Urothelium cell line (cell line): ENCODE data around the gene UBE2D2.

Source experiments
- DNase-seq: peaks from one replicate; pipeline ENCODE4 v3.0.0; 2011; ENCODE audit warnings: low spot score, mixed read lengths
- FAIRE-seq: peaks from 2 replicates; lab custom pipeline; 2011; peaks lifted over from hg19 to GRCh38; lab: Jason Lieb, UNC

UBE2D2 gene

DNA sequence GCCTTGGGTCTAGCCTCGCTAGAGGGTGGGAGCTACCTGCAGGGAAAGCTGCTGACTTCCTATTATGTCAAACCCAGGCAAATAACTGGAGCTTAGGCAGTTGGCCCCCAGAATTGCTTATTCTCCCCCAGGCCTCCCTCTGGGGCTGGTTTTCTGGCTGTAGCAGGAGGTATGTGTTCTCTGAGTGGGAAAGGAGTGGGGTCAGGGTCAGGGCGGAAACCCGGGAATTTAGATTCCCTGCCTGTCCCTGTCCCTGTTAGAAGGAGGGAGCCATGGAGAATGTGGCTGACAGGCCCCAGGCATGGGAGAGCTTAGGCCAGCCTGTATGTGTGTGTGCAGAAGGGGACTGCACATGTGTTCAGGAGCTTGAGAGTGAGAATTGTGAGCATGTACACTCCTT lies 73.4 kb downstream of the UBE2D2 start:
- FAIRE-seq (no peak), DNase-seq (no peak)

DNA sequence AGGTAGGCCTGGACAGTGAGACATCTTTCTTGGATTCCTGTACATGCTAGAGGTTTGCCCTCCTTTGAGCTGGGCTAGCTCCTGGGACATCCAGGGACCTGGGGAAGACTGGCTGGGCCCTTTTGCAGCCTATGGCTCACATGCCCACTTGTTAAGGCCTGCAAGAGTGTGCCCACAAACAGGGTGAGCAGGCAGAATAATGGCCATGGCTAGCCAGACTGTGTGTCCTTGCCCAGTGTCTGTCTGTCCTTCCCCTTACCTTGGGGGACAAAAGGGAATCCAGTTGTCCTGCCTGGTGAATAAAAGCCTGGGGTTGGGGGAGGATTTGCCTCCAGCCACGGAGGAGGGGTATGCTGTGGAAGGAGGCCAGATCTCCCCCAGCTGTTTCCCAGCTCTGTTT lies 74.1 kb downstream of the UBE2D2 start:
- no peak for FAIRE-seq
- DNase-seq, result no peak

DNA sequence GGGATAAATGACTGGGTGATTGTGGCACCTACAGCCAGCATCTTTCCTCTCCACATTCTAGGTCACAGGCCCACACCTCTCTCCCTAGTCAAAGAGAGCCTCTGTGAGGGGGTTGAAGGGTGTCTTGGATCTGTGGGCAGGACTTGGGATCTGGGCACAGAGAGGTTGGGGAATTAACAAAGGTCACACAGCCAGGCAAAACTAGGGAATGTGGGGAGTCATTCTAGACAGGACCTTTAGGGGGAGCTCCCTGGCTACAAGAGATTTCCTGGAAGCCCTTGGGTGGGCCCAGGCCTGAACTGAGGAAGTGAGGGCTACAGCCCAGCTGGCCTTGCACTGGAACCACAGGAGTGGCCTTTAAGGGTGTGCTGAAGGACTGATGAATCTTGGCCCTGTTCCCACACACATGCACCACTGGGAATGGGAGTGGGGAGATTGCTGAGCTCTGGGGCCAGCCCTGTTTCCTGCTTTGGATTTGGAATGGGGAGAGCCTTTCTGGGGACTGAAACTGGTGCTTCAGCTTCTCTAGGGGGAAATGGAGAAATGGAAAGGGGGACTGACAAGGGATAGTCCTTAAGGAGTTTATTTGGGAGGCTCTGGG lies 74.6 kb downstream of the UBE2D2 start:
- no peak for DNase-seq

DNA sequence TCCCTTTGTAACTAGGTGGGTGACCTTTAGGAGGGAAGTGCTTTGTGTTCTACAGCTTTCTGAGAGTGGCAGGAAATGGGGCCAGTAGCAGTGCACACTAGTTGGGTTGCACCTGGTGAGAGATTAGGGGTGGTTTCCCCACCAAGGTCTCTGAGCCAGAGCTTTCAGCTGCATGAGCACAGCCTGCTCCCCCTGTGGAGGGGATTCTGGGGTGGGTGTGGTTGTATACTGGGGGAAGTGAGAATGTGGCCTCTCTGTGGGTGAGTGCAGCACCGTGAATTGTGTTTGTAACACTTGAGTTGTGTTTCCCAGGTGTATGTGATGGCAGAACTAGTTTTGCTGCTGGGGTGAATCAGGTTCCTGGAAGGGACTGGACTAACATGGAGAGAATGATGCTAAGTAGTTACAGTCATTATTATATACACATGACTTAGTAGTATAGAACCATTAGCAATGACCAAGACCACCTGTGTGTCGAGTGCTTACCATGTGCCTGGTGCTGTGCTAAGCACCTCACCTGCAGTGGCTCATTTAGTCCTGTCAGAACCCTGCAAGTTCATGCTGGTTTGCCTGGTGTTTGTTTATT lies 75.2 kb downstream of the UBE2D2 start:
- no peak for FAIRE-seq
- DNase-seq, result no peak

More for the DNA sequence above, 74.6 kb downstream of the UBE2D2 start:
- no peak for FAIRE-seq

DNA sequence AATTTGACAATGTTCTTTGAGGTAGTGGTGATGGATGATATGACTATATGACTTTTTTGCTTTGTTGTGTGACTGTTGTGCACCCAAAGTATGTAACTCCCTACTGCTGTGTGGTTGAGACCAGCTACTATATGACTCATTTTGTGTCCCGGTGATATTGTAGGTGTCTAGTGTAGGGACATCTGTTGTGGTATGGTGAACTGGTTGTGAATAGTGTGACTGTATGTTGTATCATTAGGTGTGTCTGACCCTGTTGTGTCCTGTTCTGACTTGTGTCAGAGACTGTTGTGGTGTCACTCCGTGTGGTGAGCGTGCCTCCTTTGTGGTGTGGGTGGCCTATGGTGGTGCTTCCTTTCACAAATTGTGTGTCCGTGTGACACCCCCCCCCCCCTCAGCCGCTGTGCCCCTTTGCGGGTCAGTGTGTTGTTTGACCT lies 75.9 kb downstream of the UBE2D2 start:
- DNase-seq, result no peak
- FAIRE-seq, result no peak

DNA sequence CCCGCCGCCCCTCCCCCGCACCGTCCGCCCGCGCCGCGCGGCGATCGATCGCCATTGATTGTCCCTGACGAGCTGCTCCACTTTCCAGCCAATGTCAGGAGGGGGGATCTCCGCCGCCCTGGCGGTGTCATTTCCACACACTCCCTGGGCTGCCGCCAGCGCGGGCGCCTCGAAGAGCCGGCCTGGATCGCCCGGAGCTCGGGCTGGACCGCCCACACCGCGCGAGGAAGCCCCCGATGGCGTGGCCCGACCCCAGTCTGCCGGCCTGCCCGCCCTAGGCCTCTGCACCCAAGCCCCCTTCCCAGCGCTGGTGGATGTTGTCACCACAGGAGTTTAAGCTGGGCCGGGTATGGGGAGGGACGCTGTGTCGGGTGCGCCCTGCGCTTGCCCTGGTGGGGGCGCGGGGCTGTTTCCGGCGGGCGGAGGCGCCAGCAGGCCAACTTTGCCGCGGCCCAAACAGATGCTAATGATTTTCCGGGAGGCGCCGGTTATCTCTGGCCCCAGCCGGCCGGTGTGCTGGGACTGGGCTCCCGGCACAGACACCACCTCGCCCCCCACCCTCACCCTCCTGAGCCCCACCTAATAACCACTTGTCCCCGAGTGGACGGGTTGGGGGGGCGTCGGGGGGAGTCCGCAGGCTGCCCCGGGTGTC lies 76.4 kb downstream of the UBE2D2 start:
- DNase-seq (peak; percentile 57), FAIRE-seq (no peak)

DNA sequence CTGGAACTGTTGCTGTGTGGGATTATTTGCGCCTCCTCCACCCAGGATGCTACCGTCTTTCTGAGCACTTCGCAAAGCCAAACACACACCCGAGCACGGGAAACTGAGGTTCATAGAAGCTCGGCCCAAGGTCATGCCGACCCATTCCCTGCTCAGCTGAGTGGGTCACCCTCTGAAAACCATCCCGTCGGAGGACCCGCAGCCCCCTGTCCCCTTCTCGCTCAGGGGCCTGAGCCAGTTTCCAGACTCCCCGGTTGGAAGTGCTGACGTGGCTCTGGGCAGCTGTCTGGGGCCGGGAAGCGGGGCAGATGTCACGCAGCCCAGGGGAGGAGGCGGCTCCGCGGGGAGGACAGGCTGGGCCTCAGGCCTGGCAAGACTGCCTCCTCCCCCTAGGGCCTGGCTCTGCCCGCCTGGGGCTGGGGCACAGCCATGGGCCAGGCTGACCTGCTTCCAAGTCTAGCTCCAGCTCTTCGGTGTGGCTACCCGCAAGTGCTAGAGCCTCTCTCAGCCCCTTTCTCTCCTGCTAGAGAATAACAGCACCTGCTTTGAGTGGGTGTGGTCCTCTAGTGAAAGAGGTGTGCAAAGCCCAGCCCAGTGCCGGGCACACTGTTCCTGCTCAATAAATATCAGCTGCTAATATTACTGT lies 77.1 kb downstream of the UBE2D2 start:
- DNase-seq, result no peak
- no peak for FAIRE-seq

DNA sequence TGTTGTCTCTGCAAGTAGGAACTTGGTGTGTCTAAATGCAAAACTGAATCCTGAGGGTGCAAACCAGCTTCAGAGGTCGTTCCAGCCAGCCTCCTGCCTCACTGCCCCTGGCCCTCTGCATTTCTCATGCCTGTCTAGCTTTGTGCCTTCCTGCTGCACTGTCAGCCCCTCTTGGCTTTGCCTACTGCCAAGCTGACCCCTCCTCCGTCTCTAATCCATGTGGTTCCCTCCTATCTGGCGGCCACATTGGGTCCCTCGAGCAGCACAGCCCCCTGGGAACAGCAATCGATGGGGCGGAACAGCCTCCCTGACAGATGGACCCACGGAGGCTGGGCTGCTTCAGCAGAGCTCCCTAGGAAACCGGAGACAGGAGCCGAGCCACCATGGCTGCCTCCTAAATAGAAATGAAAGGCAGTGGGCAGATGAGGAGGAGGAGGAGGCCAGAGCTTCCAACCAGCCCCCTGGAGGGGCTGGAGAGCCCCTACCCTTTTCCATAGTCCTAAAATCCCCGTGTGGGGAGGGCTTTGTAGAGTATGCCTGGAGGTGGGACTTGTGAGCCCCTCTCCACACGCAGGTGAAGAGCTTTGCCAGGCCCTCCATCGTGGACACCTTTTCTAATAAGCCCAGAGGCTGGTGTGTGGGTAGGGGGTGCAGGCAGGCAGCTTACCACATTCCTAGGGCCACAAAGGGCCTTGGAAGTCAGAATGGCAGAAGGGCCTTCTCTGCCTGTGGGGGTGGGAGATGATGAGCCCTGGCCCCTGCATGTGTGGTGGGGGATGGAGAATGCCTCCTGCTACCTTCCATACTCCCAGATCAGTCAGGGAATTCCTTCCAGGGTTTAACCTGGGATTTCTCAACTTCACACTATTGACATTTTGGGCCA lies 77.8 kb downstream of the UBE2D2 start:
- FAIRE-seq, result no peak

DNA sequence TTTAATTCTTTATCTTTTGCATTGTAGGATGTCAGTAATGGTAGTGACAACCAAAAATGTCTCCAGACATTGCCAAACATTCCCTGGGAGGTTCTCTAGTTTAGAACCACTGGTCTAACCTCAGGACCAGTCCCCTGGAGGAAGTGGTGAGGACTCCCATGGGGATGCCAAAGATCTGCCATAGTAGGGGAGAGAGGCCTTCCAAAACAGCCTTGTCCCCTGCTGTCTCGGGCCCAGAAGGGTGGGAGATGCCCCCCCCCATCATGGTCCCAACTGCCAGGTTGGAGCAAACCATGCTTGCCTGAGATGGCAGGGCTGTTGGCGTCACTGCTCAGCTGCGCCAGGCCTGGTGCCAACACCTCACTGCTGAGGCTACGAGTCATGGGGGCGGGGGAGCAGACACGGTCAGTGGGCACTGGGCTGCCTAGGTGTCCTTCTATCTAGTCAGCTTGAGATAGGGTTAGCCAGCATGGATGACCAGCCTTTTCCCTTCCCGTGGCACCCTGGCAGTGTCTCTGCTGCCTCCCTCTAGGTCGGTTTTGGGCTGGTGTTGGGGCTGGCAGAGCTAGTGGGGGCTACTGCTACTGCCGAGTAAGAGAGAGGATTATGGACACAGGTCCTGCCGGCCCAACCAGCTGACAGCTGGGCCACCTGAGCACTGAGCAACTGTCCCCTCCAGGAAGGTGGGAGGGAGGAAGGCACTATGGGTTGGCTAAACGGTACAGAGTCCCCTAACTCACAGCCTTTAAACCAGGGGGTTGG lies 78.7 kb downstream of the UBE2D2 start:
- FAIRE-seq (no peak), DNase-seq (no peak)

More for the DNA sequence above, 77.8 kb downstream of the UBE2D2 start:
- no peak for DNase-seq

DNA sequence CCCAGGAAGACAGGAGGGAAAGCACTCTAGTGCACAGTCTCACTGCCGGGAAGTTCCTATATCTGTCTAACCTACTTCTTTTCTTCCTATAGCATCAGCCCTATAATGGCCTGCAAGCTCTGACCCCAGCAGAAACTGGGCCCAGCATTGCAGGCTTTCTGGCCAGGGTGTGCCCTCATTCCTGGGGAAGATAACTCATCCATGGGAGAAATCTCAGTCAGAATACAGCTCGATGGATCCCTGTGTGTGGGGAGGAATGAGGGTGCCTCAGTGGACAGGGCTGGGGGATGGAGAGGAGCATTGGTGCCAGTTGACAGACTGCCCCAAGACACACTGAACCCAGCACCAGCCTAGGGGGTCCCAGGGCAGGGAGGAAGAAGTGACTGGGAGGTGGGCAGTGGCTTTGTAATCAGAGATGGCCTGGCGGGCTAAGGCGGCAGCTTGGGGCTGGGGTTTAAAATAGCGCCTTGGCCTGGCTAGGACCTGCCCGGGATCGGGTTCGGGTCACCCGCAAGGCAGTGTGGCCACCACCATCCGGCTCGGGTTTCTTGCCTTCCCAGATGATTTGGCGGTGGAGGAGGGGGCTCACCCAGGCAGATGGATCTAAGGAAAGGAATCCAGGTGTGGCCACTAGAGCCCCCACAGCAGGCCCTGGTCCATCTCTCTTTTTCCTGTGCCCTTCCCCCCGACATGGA lies 79.4 kb downstream of the UBE2D2 start:
- no peak for DNase-seq
- FAIRE-seq, result no peak

DNA sequence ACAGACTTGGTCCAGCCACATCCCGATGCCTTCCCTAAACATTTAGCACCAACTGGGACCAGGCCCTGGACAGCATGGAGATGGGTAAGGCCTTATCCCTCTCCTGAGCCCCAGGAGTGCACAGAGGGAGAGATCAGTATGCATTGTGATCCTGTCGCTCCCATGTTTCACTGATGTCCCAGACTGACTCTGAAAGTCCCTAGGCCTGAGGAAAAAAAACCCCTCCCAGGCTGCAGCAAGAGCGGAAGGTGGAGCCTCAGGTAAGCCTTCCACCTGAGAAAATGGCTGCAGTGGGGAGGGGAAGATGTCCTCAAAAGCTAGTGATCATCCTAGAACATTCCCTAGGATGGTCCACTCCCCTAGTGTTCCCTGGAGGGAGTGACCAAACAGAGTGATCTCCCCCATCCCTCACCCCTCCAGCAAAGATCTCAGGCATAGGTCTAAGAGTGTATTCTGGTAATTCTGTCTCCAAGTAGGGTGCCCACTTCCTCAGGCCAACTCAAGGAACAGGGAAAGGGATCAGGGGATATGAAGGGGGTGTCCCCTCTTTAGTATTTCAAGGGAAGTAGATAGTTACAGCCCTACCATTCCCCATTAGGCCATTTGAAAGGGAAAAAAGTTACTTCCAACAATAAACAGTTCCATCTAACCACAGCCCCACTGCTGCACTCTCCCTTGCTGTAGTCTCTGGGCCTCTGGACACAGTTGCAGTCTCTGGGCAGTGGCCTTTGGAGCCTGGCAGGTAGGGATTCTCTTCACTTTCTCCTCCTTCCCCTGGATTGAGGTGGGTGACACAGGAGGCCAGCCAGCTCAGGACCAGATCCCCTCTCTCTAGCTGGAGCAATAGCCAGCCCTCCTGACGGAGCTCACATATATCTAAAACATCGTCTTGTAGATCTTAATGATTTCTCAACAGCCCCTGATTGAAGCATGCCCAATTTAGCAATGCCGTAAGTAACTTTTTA lies 80.3 kb downstream of the UBE2D2 start:
- DNase-seq, result no peak
- FAIRE-seq, result no peak

DNA sequence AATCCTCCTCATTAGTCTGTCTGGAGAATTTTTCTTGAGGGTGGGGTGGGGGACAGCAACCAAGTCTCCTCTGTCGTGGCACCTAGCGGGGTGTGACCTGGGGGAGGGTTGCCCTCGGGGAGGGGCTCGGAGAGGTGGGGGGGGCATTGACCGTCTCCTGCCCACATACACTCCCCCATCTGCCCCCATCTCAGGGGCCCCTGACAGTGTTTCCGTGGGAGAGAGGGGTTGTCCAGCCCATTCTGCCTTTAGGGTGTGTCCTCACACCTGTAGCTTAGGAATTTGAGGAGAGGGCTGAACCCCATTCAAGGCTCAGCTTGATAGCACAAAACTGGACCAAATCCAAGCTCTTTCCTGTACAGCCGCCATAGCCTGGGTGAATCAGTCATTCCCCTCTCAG lies 81.1 kb downstream of the UBE2D2 start:
- no peak for FAIRE-seq

DNA sequence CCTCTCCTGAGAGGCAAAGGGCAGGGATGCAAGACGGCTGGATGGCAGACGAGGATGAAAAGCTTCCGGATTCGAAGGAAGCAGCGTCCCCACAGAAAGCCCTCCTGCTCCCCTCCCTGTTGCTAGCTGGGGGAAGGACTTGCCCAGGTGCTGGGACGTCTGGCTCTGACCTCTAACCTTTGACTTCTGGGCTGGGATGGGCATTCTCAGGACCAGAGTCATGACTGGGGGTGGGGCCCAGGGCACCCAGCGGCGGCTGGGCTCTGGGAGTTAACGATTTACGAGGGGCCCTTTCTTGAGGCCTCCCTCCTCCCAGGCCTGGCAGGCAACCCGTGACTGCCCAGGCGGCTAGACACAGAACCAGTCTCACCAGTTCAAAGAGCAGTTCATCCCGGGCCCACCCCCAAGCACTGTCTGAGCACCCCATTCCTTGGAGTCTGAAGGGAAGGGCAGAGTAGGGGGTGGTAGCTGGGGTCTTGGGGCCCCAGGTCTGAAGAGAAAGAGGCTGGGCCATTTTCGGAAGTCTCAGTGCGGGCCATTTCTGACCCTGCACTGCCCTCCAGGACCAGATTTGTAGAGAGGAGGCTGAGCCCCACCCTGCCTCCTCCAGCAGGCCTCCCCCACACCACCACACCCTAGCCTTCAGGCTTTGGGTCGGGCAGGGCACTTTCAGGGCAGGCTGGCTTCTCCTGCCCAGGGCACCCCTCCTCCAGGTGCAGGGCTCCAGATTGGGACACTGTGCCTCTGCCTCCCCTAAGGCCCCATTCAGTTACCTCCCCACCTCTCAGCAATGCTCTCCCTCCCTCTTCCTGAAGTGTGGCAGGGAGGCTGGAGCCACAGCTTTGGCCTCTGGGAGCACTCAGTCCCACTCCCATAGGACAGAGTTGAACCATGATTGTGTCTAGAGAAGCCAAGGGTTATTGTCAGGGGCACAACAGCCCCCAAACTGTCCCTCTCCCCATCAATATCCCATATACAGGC lies 82.0 kb downstream of the UBE2D2 start:
- FAIRE-seq (no peak), DNase-seq (no peak)

More for the DNA sequence above, 81.1 kb downstream of the UBE2D2 start:
- no peak for DNase-seq

DNA sequence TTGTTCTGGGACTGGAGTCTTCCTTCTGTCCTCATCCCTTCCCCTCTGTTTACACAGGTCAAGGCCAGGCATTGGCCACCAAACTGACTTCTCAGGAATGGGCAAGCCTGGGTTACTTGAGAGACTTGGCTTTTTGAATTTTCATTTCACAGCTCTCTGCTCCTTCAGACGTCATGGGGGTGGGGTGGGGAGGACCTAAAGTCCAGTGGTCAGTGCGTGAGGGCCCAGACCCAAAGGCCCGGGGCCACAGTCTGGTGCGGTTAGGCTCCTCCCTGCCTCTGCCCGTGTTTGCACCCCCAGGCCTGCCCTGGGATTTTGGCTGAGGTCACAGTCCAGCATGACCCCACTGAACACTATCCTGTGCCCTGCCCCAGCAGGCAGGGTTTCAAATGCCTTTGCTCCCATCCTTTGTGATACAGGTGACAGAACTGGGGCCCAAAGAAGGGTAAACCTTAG lies 82.9 kb downstream of the UBE2D2 start:
- no peak for FAIRE-seq
- DNase-seq, result no peak

DNA sequence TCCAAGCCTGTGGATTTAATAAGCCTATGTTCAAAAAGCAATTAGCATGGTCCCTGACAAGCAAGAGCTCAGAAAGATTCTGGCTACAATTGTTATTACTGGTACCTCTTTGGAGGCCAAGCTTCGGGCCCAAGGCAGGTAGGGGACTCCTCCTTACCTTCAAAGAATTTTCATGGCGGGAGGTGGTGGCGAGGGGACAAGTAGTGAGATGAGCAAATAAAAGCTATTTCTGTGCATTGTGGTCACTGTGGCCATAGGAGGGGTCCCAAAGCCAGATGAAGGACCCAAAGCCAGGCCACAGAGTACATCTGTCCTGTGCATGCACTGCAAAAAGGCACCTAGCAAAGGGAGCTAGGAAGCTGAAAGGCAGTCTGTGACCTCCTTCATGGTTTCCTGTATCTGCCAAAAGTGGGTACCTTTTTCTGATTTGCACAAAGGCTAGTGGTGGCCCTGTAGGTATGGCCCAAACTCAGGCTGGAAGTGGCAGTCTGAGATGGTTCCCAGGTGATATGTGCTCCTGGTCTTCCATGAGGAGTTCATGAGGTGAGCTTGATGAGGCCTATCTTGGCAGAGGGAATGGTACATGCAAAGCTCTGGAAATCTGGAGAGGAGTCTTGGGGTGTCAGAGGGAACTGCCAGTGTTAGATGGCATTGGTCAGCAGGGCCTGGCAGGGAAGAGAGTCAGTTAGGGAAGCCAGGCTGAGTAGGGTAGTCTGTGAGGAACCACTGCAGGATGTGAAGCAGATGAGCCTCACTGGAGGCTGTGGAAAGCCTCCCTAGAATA lies 83.7 kb downstream of the UBE2D2 start:
- FAIRE-seq (no peak), DNase-seq (no peak)

DNA sequence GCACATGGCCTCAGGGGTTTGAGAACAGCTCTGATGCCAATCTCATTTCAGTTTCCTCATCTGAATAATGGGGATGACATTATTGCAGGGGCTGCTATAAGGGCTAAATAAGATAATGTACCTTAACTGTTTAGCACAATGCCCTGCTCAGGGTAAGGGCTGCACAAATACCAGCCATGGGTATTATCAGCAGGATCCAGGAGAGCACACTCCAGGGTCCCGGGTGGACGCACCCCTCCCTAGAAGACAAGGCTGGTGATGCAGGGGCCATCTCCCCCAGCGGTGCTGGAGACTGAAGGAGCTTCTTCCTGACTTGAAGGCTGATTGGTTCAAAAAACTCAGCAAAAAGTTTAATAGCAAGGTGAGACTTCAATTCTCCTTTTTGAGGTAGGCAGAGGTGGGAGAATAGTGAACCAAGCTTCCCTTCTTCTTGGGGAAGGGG lies 84.3 kb downstream of the UBE2D2 start:
- DNase-seq (no peak), FAIRE-seq (no peak)
